Loucy (cell line): ENCODE results near the gene KRT33B.
"Not testable (repeated sequence)": the region's sequence is repeated elsewhere in the genome, so short reads cannot be mapped to it uniquely, and the experiment has no call there.

ENCODE experiments used
- H2AFZ ChIP-seq: fragments of 200-600 bp; sonication (generic); 2 replicates; pipeline ENCODE4 v1.6.0; 2016; ENCODE audit warnings: antibody characterized with exemption, mild to moderate bottlenecking, low read length, moderate library complexity
- H3F3A ChIP-seq: fragments of 200-600 bp; 2 replicates; pipeline ENCODE4 v1.6.0; 2016; ENCODE audit warnings: antibody characterized with exemption, low read depth, mild to moderate bottlenecking
- H3K27me3 ChIP-seq: fragments of 200-600 bp; sonication (generic); 2 replicates; pipeline ENCODE4 v1.6.1; 2014; ENCODE audit warnings: low read length, mild to moderate bottlenecking; ENCODE audit not compliant: insufficient read depth, poor library complexity, severe bottlenecking
- H3K36me3 ChIP-seq: fragments of 200-600 bp; sonication (generic); 2 replicates; pipeline ENCODE4 v1.6.1; 2016; ENCODE audit warnings: low read length; ENCODE audit not compliant: insufficient read depth
- H3K4me1 ChIP-seq: fragments of 200-600 bp; sonication (generic); 2 replicates; pipeline ENCODE4 v1.5.1; 2014; ENCODE audit warnings: low read length, mild to moderate bottlenecking; ENCODE audit not compliant: insufficient read depth, poor library complexity, severe bottlenecking
- H3K4me2 ChIP-seq: fragments of 200-600 bp; sonication (generic); 2 replicates; pipeline ENCODE4 v1.6.0; 2014; ENCODE audit warnings: antibody characterized with exemption, low read length, low read depth, mild to moderate bottlenecking; ENCODE audit not compliant: poor library complexity, severe bottlenecking
- H3K4me3 ChIP-seq: fragments of 200-600 bp; sonication (generic); 2 replicates; pipeline ENCODE4 v1.5.1; 2014; ENCODE audit warnings: low read length, mild to moderate bottlenecking, mixed read lengths; ENCODE audit not compliant: poor library complexity, severe bottlenecking
- H3K79me2 ChIP-seq: fragments of 200-600 bp; sonication (generic); 2 replicates; pipeline ENCODE4 v1.6.1; 2014; ENCODE audit warnings: low read length; ENCODE audit not compliant: insufficient read depth
- H3K9ac ChIP-seq: fragments of 200-600 bp; sonication (generic); 2 replicates; pipeline ENCODE4 v1.6.0; 2014; ENCODE audit warnings: mild to moderate bottlenecking, low read depth, low read length, moderate library complexity; ENCODE audit not compliant: poor library complexity, severe bottlenecking
- H3K9me2 ChIP-seq: fragments of 200-600 bp; sonication (generic); replicated peaks from 2 replicates; pipeline ENCODE4 v1.6.1; 2016; ENCODE audit warnings: low read depth, low read length, mixed read lengths
- H3K9me3 ChIP-seq: fragments of 200-600 bp; sonication (generic); 2 replicates; pipeline ENCODE4 v1.6.1; 2014; ENCODE audit warnings: mild to moderate bottlenecking, antibody characterized with exemption, low read length, low read depth; ENCODE audit not compliant: insufficient read depth
- H4K20me1 ChIP-seq: fragments of 200-600 bp; sonication (generic); 2 replicates; pipeline ENCODE4 v1.6.0; 2014; ENCODE audit warnings: antibody characterized with exemption, low read length, mild to moderate bottlenecking; ENCODE audit not compliant: insufficient read depth, poor library complexity, severe bottlenecking
- CTCF ChIP-seq: fragments of 200-600 bp; sonication (generic); conservative IDR thresholded peaks from 2 replicates; pipeline ENCODE4 v1.5.1; 2014; ENCODE audit warnings: mild to moderate bottlenecking, antibody characterized with exemption, low read length
- EZH2phosphoT487 ChIP-seq: fragments of 200-600 bp; IDR thresholded peaks from 2 replicates; pipeline ENCODE4 v1.6.1; 2018; ENCODE audit warnings: antibody characterized with exemption, mild to moderate bottlenecking, moderate library complexity, borderline replicate concordance

KRT33B gene

GRCh38 chr17:41396340-41396739 is 26.7 kb upstream of the KRT33B start:
- no peak overlapping the region for H3K4me3 ChIP-seq
- H3K27me3 ChIP-seq: no peaks in the 10 kb centered on the region
- no peak overlapping the region for H3K4me2 ChIP-seq
- no peaks in the 10 kb centered on the region for H3K9me2 ChIP-seq
- no peak overlapping the region for H3K9ac ChIP-seq
- H3K4me1 ChIP-seq: no peaks in the 10 kb centered on the region
- H3K36me3 ChIP-seq: no peaks in the 10 kb centered on the region
- no peaks in the 10 kb centered on the region for H3K9me3 ChIP-seq
- no peak for TF ChIP-seq CTCF
- no peak for TF ChIP-seq EZH2phosphoT487
- no peak overlapping the region for H2AFZ ChIP-seq
- H3K79me2 ChIP-seq: no peaks in the 10 kb centered on the region
- H4K20me1 ChIP-seq: no peaks in the 10 kb centered on the region
- no peaks in the 10 kb centered on the region for H3F3A ChIP-seq

DNA sequence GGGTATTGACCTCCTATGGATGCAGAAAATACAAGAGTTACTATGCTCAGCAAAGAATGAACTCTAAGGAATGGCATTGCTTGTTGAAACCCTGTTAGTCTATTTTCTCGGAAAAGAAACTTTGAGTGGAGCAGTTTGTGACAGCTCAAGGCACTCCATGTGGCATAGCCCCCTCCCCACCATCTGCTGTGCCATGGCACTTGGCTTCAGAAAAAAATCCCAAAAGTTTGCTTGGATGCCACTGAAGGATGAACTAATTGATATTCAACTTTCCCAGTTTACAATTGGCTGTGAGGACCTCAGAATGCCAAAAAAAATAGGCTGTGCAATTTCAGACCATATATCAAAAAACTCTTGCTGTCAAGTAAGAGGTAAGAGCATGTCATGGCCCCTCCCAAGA is 26.0 kb upstream of the KRT33B start:
- Histone ChIP-seq H3K4me2 (no peak overlapping the region), H4K20me1 (no peaks in the 10 kb centered on the region), H3K79me2 (no peaks in the 10 kb centered on the region), H3K9ac (no peak overlapping the region), H3F3A (no peaks in the 10 kb centered on the region), H3K4me3 (no peak overlapping the region), H3K4me1 (no peaks in the 10 kb centered on the region), H3K9me2 (no peaks in the 10 kb centered on the region), H3K36me3 (no peaks in the 10 kb centered on the region), H3K9me3 (no peaks in the 10 kb centered on the region), H3K27me3 (no peaks in the 10 kb centered on the region), H2AFZ (no peak overlapping the region)
- TF ChIP-seq CTCF (no peak), EZH2phosphoT487 (no peak)

DNA sequence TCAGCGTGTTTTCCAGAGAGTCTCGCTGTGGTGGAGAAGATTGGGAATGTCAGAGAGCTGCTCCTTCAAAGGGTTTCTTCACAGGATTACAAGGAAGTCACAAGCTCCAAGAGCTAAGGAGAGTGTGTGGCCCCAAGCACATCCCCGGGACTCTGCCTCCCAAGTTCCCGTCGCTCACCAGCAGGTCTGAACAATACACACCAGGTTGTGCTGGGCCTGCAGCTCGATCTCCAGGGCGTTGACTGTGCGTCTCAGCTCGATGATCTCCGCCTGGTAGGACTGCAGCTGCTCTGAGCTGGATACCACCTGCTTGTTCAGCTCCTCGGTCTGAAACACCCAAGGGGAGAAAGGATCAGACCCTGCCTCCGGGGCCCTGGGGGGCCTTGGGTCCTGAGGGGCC is 25.4 kb upstream of the KRT33B start:
- not testable (repeated sequence) for H3F3A ChIP-seq, H3K4me3 ChIP-seq, H3K9me2 ChIP-seq, H3K4me2 ChIP-seq, H3K36me3 ChIP-seq, H4K20me1 ChIP-seq, H3K4me1 ChIP-seq, H3K79me2 ChIP-seq, H2AFZ ChIP-seq, H3K9ac ChIP-seq, H3K27me3 ChIP-seq, H3K9me3 ChIP-seq

- Histone ChIP-seq H3K9ac (no peak overlapping the region), H3K4me2 (no peak overlapping the region), H3K4me1 (no peaks in the 10 kb centered on the region), H3K36me3 (no peaks in the 10 kb centered on the region), H3K9me2 (no peaks in the 10 kb centered on the region), H3K27me3 (no peaks in the 10 kb centered on the region), H3K9me3 (no peaks in the 10 kb centered on the region), H4K20me1 (no peaks in the 10 kb centered on the region), H2AFZ (no peak overlapping the region), H3K4me3 (no peak overlapping the region), H3K79me2 (no peaks in the 10 kb centered on the region), H3F3A (no peaks in the 10 kb centered on the region)
- TF ChIP-seq CTCF (no peak), EZH2phosphoT487 (no peak)
Measured at GRCh38 chr17:41394254-41394996, 24.8 kb upstream of the KRT33B start.
